Measurements from ENCODE around the gene OPA3.

OPA3 gene

DNA sequence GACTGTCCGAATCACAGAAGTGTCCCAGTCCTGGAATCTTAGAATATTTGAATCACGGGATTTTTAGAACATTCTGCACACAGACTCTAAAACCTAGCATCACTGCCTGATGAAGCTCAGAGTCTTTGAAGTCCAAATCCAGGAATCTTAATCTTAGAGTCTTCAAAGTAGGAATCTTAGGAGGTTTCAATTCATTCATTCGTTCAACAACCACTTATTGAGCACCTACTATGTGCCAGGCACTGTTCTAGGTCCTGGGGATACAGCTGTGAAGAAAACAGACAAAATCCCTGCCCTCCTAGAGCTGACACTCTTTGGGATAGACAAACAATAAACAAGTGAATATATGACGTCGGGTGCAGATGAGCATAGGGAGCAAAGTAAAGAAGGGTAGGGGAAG lies 89.4 kb downstream of the OPA3 start:
- peak overlapping the region; percentile 13; the same call in 1 of the 2 replicates for H3K27ac ChIP-seq

DNA sequence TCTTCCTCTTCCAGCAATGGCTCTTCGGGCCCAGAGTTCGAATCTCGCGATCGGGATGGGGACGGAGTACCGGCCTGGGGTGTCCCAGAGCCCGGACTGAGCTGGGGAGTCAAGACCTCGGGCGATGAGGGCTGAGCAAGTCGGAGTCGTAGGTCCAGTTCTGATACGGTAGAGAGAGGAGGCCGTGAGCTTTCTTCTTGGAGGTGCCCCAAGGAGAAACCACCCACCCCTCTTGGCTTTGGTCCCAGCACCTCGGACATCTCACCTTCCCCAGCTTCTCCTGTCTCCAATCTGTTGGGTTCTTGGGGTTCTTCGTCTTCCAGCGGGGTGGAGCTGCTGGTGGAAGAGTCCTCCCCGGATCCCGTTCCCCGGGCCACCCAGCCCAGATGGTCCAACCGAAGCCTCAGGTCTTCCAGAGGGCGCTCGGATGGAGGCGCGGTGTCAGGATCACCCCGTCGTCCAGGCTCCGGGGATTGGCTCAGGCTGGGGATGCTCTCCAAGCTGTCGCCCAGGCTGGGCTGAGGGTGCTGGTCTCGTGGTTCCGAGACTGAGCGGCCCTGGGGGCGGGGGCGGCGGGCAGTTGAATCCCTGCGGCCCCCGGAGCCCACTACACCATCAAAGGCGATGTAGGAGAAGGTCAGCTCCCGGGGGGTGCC lies 90.2 kb downstream of the OPA3 start:
- TF ChIP-seq ZFX (IDR thresholded peaks at IDR 0.05; ENCODE audit: borderline replicate concordance), result no peak
- peak overlapping the region; percentile 72 for H3K27ac ChIP-seq

More for the DNA sequence above, 89.4 kb downstream of the OPA3 start:
- no peak for TF ChIP-seq ZFX (IDR thresholded peaks at IDR 0.05; ENCODE audit: borderline replicate concordance)
- TF ChIP-seq, protein P1, sequence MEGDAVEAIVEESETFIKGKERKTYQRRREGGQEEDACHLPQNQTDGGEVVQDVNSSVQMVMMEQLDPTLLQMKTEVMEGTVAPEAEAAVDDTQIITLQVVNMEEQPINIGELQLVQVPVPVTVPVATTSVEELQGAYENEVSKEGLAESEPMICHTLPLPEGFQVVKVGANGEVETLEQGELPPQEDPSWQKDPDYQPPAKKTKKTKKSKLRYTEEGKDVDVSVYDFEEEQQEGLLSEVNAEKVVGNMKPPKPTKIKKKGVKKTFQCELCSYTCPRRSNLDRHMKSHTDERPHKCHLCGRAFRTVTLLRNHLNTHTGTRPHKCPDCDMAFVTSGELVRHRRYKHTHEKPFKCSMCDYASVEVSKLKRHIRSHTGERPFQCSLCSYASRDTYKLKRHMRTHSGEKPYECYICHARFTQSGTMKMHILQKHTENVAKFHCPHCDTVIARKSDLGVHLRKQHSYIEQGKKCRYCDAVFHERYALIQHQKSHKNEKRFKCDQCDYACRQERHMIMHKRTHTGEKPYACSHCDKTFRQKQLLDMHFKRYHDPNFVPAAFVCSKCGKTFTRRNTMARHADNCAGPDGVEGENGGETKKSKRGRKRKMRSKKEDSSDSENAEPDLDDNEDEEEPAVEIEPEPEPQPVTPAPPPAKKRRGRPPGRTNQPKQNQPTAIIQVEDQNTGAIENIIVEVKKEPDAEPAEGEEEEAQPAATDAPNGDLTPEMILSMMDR (IDR thresholded peaks at IDR 0.05), result no peak

DNA sequence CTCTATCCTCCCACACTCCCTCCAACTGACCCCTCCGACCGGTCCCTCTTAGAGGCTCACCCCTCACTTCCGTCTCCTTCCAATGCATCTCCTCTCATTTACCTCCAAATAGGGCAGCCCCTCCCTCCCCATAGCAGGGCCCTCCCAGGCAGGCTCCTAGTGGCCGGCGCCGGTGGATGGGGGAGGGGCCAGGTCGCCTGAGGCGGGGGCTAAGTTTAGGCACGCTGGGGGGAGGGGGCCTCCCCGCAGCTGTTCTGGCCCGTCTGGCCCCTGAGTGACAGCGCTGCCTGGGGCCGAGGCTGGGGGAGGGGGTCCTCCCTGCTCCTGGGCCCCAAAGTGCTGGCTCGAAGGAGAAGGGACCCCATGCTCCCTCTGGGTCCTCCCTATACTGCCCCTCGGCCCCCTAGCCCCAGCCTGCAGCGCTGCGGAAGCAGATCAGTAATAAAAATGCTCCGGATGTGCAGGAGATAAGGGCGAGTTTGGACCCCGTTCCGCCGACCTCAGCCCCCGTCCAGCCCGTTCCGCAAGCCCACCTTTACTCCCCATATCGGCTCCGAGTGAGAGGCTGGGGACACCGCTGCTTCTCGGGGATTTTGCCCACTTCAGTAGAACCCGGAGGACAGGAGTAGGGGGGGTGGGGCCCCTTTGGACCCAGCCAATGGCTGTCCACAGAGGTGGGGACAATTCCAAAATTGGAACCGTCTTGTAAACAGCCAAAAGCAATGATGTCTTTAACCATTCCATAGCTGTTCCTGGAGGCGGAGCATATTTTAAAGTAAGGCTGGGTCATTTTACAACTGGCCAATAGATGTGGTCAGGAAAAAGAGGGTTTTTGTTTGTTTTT lies 91.8 kb downstream of the OPA3 start:
- H3K27ac ChIP-seq, result peak overlapping the region; percentile 72
- TF ChIP-seq, protein P1 (IDR thresholded peaks at IDR 0.05), result no peak
- TF ChIP-seq ZFX (IDR thresholded peaks at IDR 0.05; ENCODE audit: borderline replicate concordance), result no peak

DNA sequence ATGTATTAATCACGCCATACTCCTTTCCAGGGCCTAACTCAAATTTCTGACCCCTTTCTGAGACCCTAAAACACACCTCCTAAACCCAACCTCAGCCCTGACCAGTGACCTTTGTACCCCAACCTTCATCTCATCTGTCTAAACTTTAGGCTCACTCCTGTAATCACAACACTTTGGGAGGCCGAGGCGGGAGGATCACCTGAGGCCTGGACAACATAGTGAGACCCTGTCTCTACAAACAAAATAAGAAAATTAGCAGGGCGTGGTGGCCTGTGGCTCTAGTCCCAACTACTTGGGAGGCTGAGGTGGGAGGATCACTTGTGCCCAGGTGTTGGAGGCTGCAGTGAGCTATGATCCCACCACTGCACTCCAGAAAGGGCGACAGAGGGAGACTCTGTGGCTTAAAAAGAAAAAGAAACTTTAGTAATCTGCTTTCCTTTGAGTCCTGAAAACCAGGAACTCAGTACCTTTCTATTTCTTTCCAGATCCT lies 92.4 kb downstream of the OPA3 start:
- peak overlapping the region; percentile 72 for H3K27ac ChIP-seq
- TF ChIP-seq, protein P1 (IDR thresholded peaks at IDR 0.05), result no peak
- TF ChIP-seq ZFX (IDR thresholded peaks at IDR 0.05; ENCODE audit: borderline replicate concordance), result no peak

DNA sequence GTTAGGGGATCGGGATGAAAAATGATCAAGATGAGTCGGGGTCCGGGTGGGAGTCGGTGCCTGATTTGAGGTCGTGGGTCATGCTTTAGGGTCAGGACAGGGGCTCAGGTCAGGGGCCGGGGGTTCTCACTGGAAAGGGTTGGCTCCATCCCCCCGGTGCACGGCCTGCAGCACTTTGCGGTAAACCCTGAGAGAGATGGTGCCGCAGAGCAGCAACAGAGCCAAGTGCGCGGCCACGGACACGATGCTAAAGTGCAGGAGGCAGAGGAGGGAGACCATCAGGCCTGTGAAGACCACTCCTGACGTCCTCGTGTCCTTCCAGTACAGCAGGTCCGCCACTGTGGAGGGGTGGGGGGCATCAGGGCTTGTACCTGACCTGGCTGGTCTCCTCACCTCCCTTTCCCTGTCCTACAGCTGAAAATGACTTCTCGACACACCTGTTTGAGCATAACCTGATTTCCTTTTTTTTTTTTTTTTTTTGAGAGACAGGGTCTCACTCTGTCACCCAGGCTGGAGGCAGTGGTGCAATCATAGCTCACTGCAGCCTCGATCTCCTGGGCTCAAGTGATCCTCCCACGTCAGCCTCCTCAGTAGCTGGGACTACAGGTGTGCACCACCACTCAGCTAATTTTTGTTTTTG lies 95.3 kb downstream of the OPA3 start:
- TF ChIP-seq, protein P1 (IDR thresholded peaks at IDR 0.05), result no peak
- TF ChIP-seq ZFX (IDR thresholded peaks at IDR 0.05; ENCODE audit: borderline replicate concordance), result no peak
- no peak overlapping the region for H3K27ac ChIP-seq

DNA sequence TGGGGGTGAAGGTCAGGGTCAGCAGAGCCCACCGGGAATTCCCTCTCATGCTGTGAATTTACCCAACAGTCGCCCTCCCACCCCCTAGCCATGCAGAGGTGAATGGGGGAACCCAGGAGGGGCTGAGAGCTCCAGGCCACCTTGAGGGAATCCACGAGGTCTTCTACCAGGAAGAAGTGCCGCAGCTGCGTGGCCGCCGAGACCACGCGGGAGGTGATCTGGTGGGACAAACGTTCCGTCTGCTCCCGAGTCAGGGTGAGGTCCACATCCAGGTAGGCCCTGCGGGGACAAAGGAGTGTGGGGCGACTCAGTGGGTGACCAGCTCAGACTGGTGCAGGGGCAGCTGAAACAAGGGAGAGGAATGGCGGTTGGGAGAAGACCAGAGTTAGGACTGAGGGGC lies 95.9 kb downstream of the OPA3 start:
- H3K27ac ChIP-seq, result no peak overlapping the region
- TF ChIP-seq, protein P1 (IDR thresholded peaks at IDR 0.05), result no peak
- no peak for TF ChIP-seq ZFX (IDR thresholded peaks at IDR 0.05; ENCODE audit: borderline replicate concordance)

DNA sequence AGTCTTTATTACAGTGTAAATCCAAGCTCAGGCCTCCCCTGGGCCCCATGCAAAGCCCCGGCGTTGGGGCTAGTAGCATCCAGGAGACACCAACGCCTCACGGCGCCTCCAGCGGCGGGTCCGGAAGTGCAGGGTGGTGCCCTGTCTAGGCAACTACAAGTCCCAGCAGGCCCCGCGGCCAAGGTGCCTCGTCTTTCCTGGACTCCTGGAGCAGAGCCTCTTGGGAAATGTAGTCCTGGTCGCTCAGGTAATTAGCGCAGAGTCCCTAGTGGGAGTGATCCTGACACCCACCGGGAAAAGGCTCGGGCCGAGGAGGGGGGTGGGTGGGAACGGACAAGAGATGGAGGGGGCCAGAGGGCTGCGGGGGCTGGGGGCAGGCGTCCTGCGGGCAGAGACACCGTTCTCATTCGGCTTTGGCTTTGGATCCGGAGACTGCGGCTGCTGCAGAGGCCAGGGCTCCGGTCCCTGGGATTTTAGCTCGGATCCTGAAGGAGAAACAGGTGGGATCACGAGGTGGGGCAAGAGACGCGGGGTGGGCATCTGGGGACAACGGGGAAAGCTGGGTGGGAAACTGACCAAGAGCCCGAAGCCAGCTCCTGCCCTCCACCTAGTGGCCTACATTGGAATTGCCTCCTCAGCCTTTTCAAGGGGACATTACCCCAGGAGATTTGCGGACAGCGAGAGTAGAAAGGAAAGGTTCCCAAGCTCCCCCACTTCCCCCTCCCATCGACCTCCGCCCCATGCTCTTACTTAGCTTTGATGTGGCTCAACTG lies 99.1 kb downstream of the OPA3 start:
- TF ChIP-seq ZFX (IDR thresholded peaks at IDR 0.05; ENCODE audit: borderline replicate concordance), result no peak
- TF ChIP-seq, protein P1 (IDR thresholded peaks at IDR 0.05), result peak; percentile 90
- H3K27ac ChIP-seq, result peak overlapping the region; percentile 57

Measured in 22Rv1 (cell line).